HG03469 (cell line): ENCODE measurements around the gene ANP32A.

Experiments used
- ATAC-seq: cut with Tn5 transposase; IDR thresholded peaks from one replicate; pipeline ENCODE4 v1.9.1; 2021; ENCODE audit warnings: mild to moderate bottlenecking, moderate library complexity, moderate number of reproducible peaks; ENCODE audit not compliant: unreplicated experiment

ANP32A gene

GRCh38 chr15:68800875-68801274, 19.8 kb downstream of the ANP32A start:
- ATAC-seq = no peak

GRCh38 chr15:68798346-68799094, 22.2 kb downstream of the ANP32A start:
- no peak for ATAC-seq

- ATAC-seq = no peak
Observed at GRCh38 chr15:68797599-68798345, 22.9 kb downstream of the ANP32A start.

- no peak for ATAC-seq
Observed at GRCh38 chr15:68797191-68797590, 23.5 kb downstream of the ANP32A start.

GRCh38 chr15:68796576-68796975, 24.1 kb downstream of the ANP32A start:
- no peak for ATAC-seq

GRCh38 chr15:68795298-68795848, 25.3 kb downstream of the ANP32A start:
- ATAC-seq = no peak

GRCh38 chr15:68794863-68795262, 25.8 kb downstream of the ANP32A start:
- ATAC-seq = no peak

- no peak for ATAC-seq
Observed at GRCh38 chr15:68794307-68794706, 26.4 kb downstream of the ANP32A start.

GRCh38 chr15:68793776-68794175, 26.9 kb downstream of the ANP32A start:
- ATAC-seq = no peak

GRCh38 chr15:68792901-68793766, 27.6 kb downstream of the ANP32A start:
- no peak for ATAC-seq

GRCh38 chr15:68791431-68792283, 29.0 kb downstream of the ANP32A start:
- ATAC-seq = peak; percentile 34

- ATAC-seq = no peak
Observed at GRCh38 chr15:68790910-68791309, 29.8 kb downstream of the ANP32A start.

- no peak for ATAC-seq
Observed at GRCh38 chr15:68790242-68790575, 30.5 kb downstream of the ANP32A start.

GRCh38 chr15:68789534-68790241, 31.0 kb downstream of the ANP32A start:
- ATAC-seq = no peak

- no peak for ATAC-seq
Observed at GRCh38 chr15:68789091-68789490, 31.6 kb downstream of the ANP32A start.

- no peak for ATAC-seq
Observed at GRCh38 chr15:68788264-68788624, 32.5 kb downstream of the ANP32A start.

- ATAC-seq = no peak
Observed at GRCh38 chr15:68787609-68788263, 33.0 kb downstream of the ANP32A start.

GRCh38 chr15:68786753-68787152, 33.9 kb downstream of the ANP32A start:
- ATAC-seq = no peak

GRCh38 chr15:68785541-68785940, 35.2 kb downstream of the ANP32A start:
- ATAC-seq = no peak
